ENCODE results near the gene ELMO3.

Gene ELMO3

DNA sequence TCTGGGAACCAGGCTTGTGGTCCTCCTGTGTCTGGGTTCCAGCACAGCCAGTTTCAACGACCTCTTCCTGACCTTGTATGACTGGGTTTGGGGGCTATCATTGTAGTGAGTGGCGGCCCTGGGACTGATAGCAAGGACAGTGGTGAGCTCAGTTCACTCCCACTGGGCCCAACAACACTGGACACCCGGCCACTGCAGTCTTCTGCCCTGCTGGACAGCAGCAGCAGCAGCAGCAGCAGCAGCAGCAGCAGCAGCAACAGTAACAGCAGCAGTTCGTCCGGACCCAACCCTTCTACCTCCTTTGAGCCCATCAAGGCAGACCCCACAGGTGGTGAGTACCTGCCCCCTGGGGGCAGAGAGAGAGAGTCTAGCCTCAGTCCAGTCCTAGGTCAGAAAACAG lies 3.3 kb upstream of the ELMO3 start:
- DNase-seq (ENCODE audit: low read depth in 2 of 2): no peak

DNA sequence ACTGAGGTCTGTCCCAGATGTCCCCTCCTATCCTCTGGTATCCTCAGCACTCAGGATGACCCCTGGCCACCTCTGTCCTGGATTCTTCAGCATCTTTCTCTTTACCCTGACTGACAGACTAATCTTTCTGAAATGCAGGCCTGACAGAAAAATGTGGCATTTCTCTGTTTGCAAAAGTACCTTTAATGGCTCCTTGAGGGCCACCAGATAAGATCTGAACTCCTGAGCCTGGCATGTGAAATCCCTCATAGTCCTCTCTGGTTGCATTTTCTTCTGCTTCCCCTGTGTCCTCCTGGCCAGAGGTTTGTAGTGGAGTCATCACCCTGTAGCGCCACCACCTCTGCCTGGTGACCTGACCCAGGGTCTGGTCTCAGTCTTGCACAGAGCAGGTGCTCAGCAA lies 2.0 kb upstream of the ELMO3 start:
- DNase-seq (ENCODE audit: low read depth in 2 of 2): no peak

DNA sequence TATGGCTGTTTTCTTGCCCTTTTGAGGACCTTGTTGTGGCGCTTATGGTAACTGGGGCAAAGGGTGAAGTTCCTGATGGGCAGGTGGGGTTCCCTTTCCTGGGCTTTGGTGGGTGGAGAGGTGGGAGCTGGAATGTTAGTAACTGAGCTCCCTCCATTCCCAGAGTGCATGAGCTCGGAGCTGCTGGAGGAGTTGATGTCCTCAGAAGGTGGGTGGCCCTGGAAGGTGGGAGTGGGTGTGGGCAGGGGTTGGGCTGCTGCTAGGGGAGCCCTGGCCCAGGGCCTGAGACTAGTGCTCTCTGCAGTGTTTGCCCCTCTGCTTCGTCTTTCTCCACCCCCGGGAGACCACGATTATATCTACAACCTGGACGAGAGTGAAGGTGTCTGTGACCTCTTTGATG lies 1.2 kb upstream of the ELMO3 start:
- no peak for DNase-seq (ENCODE audit: low read depth in 2 of 2)

DNA sequence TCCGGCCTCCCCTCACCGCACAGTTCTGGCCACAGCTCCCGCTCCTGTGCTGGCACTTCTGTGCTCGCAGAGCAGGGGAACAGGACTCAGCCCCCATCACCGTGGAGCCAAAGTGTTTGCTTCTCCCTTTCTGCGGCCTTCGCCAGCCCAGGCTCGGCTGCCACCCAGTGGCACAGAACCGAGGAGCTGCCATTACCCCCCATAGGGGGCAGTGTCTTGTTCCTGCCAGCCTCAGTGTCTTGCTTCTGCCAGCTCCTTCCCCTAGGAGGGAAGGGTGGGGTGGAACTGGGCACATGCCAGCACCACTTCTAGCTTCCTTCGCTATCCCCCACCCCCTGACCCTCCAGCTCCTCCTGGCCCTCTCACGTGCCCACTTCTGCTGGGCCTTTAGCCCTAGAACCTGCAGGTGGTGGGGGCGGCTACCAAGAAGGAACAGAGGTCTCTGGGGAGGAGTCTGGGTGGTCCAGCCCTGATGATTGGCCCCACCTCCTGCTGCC lies 645 bp upstream of the ELMO3 start:
- no peak for DNase-seq (ENCODE audit: low read depth in 2 of 2)

DNA sequence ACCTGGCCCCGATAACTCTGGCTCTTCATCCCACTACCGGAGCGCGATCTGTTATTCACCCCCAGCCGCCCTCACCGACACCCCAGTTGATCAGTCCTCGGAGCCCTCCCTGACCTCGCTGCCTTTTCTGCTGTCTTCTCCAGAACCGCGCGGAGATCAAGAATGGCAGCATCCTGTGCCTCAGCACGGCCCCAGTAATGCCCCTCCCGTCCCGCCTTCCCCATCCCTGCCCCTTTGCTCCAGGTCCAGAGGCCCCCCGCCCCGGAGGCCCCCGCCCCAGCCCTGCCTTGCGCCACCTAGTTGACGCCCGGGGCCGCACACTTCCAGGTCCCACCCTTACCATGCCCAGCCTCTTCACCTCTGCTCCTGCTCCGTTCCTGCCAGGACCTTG lies 872 bp downstream of the ELMO3 start:
- DNase-seq (ENCODE audit: low read depth in 2 of 2): no peak

DNA sequence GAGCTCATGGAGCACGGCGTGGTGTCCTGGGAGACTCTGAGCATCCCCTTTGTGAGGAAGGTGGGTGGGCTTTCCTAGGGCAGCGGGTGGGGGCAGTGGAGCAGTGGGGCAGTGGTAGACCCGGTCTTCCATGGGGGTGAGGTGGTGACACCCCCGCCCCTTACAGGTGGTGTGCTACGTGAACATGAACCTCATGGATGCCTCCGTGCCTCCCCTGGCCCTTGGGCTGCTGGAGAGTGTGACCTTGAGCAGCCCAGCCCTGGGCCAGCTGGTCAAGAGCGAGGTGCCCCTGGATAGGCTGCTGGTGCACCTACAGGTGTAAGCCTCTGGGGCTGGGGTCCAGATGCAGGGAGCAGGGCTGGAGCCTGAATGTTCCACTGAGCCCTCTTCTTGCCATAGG lies 1.6 kb downstream of the ELMO3 start:
- DNase-seq (ENCODE audit: low read depth in 2 of 2): no peak

DNA sequence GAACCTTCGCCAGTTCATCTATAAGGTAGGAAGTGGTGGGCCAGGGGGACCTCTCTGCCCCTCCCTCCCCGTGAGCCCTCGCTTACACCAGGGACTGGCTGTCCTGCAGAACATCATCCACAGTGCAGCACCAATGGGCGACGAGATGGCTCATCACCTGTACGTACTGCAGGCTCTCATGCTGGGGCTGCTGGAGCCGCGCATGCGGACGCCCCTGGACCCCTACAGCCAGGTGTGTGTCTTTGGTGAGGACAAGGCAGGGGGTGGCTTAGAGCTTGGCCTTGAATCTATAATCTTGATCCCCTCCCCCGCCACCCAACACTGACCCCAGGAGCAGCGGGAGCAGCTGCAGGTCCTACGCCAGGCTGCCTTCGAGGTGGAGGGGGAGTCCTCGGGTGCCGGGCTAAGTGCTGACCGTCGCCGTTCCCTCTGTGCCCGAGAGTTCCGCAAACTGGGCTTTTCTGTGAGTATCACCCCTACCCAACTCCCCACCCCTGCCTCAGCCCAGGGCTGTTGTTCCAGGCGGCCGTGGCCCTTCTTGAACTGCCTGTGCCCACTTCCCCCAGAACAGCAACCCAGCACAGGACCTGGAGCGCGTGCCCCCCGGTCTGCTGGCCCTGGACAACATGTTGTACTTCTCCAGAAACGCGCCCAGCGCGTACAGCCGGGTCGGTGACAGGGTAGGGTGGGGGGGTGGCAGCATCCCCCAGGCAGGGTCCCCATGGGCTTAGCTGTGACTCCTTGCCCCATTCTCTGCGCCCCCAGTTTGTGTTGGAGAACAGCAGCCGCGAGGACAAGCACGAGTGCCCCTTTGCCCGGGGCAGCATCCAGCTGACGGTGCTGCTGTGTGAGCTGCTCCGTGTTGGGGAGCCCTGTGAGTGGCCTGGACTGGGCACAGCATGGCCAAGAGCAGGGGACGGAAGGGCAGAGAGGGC lies 2.7 kb downstream of the ELMO3 start:
- no peak for DNase-seq (ENCODE audit: low read depth in 2 of 2)

DNA sequence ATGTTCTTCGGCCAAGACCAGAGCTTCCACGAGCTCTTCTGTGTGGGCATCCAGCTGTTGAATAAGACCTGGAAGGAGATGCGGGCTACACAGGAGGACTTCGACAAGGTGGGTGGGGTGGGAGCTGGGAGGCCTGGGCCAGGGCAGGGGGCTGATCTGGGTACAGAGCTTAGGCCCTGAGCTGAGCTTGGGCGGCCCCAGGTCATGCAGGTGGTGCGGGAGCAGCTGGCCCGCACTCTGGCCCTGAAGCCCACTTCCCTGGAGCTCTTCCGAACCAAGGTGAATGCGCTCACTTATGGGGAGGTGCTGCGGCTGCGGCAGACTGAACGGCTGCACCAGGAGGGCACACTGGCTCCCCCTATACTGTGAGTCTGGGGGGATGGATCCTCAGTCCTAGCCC lies 3.5 kb downstream of the ELMO3 start:
- no peak for DNase-seq (ENCODE audit: low read depth in 2 of 2)

DNA sequence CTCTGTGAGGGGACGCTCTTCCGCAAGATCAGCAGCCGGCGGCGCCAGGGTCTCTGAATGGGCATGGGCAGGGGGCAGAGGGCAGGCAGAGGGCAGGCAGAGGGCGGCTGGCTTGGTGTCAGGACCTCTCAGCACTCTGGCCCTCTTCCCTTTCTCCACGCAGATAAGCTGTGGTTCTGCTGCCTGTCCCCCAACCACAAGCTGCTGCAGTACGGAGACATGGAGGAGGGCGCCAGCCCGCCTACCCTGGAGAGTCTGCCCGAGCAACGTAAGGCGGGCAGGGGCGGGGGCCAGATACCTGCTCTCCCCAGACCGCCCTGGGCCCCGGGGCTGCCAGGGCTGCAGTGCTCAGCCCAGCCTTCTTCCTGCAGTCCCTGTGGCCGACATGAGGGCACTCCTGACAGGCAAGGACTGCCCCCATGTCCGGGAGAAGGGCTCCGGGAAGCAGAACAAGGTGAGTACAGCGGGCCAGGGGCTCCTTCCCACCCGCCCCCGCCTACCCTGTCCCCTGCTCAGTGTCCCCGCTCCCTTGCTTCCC lies 4.1 kb downstream of the ELMO3 start:
- no peak for DNase-seq (ENCODE audit: low read depth in 2 of 2)

DNA sequence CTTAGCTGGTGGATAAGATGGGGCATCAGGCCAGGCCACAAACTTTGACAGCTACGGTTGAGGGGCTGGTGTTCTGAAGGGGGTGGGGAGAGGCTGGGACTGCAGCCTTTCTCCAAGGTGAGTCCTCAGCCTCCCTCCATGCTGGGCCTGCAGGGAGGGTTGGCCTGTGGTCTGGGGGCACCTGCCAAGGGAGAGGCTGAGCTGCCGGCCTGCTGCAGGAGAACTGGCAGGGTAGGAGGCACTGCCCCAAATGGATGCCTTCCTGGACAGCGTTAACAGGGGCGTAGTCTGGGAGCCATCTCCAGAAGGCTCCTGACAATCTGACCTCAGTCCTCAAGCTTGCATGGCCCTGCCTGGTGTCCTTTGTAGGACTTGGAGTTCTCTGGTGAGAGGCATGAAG lies 5.1 kb downstream of the ELMO3 start:
- DNase-seq (ENCODE audit: low read depth in 2 of 2): no peak

DNA sequence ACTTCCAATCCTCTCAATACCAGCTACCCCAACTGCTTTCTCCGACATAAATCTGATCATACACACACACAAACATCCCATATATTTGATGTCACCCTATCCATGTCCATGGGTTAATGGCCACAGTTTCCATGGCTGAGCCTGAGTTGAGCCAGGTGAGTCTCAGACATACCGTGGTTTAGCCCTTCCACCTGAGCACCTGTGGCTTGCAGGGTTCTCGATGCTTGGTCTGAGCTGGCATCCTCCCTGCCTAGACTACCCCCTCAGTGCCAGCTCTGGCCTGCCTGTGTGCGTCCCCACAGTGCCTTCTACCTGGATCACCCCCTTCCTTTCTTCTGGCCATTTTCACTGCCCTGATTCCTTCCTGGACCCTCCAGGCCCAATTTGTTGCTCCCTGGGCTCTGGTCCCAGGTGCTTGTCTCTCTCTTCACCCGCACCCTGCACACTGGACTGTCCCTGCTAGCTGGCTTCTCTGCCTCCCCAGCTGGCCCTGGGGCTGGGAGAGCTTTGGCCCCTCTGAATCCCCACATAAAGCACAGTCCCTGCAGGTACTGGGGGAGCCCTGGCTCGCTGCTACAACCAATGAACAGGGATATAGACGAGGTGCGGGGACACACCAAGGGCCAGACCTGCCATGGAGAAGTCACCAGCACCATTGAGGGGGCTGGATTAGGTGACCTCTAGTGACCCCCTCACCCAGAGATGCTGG lies 7.4 kb downstream of the ELMO3 start:
- DNase-seq (ENCODE audit: low read depth in 2 of 2): no peak

DNA sequence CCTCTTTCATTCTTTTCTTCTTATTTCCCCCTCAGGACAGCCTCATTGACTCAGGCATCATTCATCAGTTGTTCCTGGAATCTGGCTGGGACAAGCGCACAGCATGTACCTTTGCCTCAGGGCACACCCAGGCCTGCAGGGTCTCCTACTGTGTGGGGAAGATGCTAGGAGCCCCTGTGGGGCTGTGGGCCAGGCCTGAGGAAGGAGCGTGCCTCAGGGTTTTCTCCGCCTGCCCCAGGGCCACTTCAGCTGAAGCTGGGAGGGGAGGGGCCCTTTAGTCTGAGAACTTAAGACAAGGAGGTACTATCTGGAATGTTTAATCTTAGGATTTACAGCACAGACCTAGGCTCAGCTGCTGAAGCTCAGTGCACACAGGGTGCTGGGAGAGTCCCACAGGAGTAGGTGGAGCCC lies 7.9 kb downstream of the ELMO3 start:
- DNase-seq (ENCODE audit: low read depth in 2 of 2): no peak

DNA sequence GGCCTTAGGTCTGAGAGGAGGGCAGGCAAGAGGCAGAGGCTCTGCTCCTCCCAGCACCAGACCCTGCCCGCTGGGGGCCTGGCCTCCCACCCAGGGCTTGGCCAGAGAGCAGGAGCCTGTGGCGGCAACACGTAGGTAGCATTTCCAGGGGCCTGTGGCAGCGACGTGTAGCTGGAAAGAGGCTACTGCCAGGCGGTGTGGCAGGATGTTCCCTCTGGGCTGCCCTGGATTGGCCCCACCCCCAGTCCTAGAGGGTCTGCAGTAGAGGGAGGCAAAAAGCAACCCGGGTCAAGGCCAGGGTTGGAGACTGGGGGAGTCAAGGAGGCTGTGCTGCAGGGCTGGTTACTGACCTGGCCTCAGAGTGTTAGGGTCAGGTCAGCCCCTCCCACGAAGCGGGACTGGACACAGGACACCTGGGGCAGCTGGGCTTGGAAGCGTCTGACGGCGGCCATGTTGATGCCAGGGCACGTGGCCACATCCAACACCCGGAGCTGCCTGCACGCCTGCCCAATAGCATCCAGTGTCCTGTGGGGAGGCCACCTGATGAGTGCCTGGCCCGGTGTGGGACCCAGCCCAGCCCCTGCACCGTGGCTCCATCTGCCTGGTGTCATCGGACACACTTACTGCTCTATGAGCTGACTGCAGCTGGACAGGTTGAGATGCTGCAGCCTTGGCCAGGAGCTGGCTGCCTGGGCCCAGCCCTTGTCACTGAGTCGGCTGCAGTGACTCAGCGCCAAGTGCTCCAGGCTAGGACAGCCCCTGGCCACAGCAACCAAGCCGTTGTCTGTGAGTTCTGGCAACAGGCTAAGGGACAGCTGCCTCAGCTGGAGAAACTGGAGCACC lies 8.5 kb downstream of the ELMO3 start:
- no peak for DNase-seq (ENCODE audit: low read depth in 2 of 2)

DNA sequence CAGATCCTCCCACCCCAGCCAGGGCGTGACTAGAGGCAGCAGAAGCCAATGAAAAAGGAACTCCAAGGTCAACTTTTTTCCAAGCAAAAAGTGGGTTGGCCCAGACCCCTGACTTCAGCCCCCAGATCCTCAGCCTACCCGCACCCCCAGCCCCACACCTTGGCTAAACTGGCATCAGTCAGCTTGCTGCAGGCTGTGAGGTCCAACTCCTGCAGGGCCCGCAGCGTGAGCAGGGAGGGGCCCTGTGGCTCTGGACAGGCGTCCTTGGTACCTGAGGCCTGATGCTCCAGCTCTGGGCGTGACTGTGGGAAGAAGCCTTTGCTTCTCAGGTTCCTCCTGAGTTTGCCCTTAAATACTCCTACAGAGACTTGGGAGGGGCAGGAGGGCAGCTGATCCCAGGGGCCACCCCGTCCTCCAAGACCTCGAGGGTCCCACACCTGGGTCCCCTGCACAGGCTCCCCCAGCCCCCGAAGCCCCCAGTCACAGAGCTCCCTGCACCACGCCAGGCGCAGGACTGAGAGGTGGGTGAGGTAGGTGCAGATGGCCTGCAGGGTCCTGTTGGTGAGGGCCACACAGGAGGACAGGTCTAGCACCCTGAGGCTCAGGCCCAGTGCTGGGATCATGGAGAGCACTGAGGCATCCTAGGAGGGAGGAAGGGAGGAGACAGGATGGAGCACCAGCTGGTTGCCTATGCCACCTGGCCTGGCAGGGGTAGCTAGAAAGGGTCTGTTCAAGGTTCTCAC lies 9.4 kb downstream of the ELMO3 start:
- no peak for DNase-seq (ENCODE audit: low read depth in 2 of 2)

DNA sequence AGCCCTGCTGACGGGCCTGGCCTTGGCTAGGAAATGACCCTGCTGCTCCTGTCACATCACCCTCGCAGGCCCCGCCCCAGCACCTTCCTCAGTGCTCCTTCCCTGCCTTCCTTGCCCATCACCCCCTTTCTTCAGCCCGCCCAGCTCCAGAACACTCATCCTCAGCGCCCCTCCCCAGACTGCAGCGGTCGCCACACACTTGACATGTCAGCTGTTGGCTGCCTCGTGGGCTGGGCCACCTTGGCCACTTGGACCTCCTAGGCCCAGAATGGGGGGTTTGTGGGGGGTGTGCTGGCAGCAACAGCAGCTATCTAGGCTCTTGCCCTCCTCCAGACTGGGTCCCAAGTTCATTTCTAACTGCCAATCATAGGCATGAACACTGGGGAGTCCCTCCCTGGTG lies 10.6 kb downstream of the ELMO3 start:
- DNase-seq (ENCODE audit: low read depth in 2 of 2): no peak

DNA sequence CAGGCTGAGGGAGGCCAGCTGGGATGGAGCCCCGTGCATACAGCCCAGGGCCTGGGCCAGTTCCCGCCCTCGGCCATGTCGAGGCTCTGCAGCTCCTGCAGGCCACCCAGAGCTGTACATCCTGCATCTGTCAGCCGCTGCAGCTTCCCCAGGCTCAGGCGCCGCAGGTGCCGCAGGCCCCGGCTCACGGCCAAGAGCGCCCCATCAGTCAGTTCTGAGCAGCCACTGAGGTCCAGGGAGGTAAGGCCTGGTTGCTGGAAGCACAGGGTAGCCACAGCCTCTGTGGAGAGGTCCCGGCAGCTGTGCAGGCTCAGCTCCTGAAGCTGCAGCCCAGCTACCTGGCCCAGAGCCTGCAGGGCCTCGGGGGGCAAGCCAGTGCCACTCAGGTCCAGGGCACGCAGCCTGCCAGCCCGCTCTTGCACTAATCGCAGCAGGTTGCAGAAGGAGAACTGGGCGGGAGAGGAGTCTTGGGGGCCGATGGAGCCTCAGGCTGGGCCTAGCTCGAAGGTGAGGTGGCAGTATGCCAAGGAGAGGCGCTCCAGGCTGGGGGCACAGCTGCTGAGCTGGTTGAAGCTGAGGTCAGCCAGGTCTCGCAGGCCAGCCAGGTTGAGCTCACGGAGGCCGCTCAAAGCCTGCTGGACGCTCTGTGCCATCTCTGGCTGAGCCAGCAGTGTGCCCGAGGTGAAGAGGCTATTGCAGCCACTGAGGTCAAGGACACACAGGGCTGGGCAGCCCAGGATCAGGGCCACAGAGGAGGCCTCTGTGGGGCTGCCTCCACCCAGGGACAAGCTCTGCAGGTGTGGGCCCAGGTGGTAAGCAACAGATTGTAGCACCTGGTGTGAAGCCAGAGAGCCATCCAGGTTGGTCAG lies 11.4 kb downstream of the ELMO3 start:
- DNase-seq (ENCODE audit: low read depth in 2 of 2): no peak

DNA sequence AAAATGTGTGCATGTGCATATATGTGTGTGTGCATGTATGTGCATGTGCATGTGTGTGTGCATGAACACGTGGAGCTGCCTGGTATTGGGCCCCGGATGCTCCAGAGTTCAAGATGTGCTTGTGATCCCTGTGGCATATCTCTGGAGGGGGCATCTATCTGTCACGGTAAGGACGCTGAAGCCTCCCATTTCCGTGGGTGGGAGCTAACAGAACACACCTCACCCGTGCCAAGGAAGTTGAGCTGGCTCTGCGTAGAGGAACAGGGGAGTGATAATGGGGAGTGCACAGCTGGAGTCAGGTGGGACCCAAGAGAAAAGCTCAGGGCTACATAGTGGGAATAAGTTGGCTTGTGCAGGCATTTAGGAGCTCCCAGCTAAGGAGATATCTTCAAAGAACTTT lies 12.7 kb downstream of the ELMO3 start:
- no peak for DNase-seq (ENCODE audit: low read depth in 2 of 2)

DNA sequence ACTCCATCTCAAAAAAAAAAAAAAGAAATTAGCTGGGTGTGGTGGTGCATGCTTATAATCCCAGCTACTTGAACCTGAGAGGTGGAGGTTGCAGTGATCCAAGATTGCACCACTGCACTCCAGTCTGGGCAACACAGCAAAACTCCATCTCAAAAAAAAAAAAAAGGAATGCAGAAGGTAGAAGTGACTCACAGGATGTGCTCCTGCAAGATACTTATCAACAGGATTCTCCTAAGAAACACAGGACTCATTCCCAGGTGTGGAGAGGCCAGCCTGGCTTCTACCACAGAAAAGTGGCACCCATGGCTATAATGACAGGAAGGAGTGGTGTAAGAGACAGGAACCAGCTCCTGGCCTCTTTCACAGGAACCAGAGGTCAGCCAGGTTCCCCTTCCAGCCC lies 13.8 kb downstream of the ELMO3 start:
- DNase-seq (ENCODE audit: low read depth in 2 of 2): no peak

DNA sequence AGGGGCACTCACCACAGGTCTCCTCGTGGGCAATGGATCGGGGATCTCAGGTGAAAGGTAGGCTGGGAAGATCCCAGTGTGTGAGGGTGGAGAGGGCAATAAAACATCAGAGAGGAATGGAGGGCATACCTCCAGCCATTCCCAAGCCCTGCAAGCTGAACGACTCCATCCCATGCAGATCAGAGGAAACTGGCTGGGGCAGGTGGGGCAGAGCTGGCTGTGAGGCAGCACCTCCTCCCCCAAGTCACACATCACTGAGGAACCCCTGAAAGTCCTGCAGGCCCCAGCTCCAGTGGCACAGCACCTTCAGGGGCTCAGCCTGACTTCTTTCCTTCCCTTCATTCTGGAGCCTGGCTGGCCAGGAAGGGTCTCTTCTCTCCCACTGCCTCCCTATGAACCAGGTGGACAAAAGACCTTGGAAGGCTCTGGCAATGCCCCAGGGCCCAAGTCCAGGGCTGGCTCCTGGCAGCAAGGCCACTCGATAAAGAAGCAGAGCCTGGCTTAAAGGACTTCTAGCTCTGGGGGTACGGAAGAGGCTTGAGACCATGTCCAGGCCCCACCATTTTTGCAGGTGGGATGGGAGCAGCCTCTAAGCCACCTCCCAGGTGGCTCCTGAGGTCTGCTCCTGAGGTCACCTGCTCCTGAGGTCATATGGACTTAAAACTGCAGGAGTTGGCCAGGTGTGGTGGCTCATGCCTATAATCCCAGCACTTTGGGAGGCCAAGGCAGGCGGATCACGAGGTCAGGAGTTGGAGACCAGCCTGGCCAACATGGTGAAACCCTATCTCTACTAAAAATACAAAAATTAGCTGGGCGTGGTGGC lies 14.5 kb downstream of the ELMO3 start:
- no peak for DNase-seq (ENCODE audit: low read depth in 2 of 2)

All from stimulated activated CD8-positive, alpha-beta memory T cell treated with anti-CD3 and anti-CD28 coated beads, Interleukin-2, amount 100 ng/mL, for 1 hour (primary cell).